Activated B cell treated with CpG ODN at 0.5 μM for 24 hours (primary cell): ENCODE data around the gene CROCC2. TPM values are rescaled to one million over a fixed set of nuclear protein-coding genes. Genes with fewer than 3 reads are reported as not detected.

ENCODE experiments used
- ATAC-seq: fragments of 200-7000 bp; cut with Tn5 transposase; one replicate; pipeline ENCODE4 v1.10.0; 2021; ENCODE audit warnings: low read depth, mild to moderate bottlenecking, moderate library complexity
- CTCF ChIA-PET: fragments of 350-600 bp; sonication (Branson Sonifier 250); formaldehyde crosslinking; loops from one replicate; lab custom pipeline; 2021; ENCODE audit warnings: antibody characterized with exemption; lab: Charles Lee
- POLR2A ChIA-PET: fragments of 350-600 bp; sonication (Branson Sonifier 250); formaldehyde crosslinking; loops from one replicate; lab custom pipeline; 2021; ENCODE audit warnings: antibody characterized with exemption; lab: Charles Lee
- DNase-seq: peaks from one replicate; pipeline ENCODE4 v3.0.0; 2022
- H3K27ac Mint-ChIP-seq: one replicate; pipeline ENCODE4 v1.8.0; 2020; ENCODE audit warnings: mixed read lengths
- H3K27me3 Mint-ChIP-seq: one replicate; pipeline ENCODE4 v1.8.0; 2021; ENCODE audit warnings: mixed read lengths
- H3K36me3 Mint-ChIP-seq: one replicate; pipeline ENCODE4 v1.8.0; 2021; ENCODE audit warnings: low read depth, mixed read lengths
- H3K4me1 Mint-ChIP-seq: one replicate; pipeline ENCODE4 v1.8.0; 2021; ENCODE audit warnings: mixed read lengths
- H3K4me3 Mint-ChIP-seq: one replicate; pipeline ENCODE4 v1.8.0; 2020; ENCODE audit warnings: mild to moderate bottlenecking, mixed read lengths
- H3K9me3 Mint-ChIP-seq: one replicate; pipeline ENCODE4 v1.8.0; 2020; ENCODE audit warnings: mixed read lengths
- intact Hi-C: fragments of 100-400 bp; cut with micrococcal nuclease; formaldehyde crosslinking; loops from one replicate; pipeline ENCODE4 v1.15.1; 2024
- total RNA-seq: library from RNA; stranded (reverse); gene quantifications from 2 replicates; pipeline ENCODE4 v1.2.3, GENCODE V29; 2022
- TF ChIP-seq, protein P1 (sequence below): fragments of 200-600 bp; IDR thresholded peaks from one replicate; pipeline ENCODE4 v1.8.0; 2022; ENCODE audit warnings: antibody characterized with exemption, mild to moderate bottlenecking

CROCC2 gene
- total RNA-seq, 1 donor from 2014 or later = not detected

DNA sequence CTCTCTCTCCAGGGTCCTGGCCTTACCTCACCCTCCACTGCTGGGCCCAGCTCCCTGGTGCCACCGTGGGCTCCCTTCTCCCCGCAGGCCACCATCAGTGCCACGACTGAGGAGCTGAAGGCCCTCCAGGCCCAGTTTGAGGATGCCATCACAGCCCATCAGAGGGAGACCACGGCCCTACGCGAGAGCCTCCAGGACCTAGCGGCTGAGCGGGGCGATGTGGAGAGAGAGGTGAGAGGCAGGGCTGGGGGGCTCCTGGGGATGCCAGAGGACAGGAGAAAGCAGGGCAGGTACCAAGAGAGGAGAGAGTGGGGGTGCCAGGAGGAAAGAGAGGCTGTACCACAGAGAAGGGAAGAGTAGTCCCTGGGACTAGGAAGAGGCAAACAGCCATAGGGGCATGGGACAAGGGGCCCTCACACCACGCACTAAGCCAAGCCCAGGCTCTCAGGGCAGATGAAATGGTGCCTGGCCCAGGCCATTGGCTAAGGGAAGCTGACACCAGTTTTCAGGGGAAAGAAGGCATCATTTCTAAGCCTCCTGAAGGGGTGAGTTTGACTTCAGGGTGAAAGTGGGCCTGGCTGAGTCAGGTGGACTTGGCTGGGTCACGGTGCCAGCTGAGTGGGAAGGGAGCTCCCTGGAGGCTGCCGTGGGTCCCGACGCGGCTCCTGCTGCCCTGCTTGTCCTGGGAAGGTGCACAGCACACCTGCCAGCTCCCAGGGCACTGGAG is 53.2 kb downstream of the CROCC2 start:
- peaks cover 3% of the 10 kb centered on the region for H3K27me3 Mint-ChIP-seq
- DNase-seq (no peak), ATAC-seq (no peak)
- no peaks in the 10 kb centered on the region for H3K4me1 Mint-ChIP-seq
- CTCF ChIA-PET = no interaction called here
- no peak overlapping the region for H3K27ac Mint-ChIP-seq
- TF ChIP-seq, protein P1, sequence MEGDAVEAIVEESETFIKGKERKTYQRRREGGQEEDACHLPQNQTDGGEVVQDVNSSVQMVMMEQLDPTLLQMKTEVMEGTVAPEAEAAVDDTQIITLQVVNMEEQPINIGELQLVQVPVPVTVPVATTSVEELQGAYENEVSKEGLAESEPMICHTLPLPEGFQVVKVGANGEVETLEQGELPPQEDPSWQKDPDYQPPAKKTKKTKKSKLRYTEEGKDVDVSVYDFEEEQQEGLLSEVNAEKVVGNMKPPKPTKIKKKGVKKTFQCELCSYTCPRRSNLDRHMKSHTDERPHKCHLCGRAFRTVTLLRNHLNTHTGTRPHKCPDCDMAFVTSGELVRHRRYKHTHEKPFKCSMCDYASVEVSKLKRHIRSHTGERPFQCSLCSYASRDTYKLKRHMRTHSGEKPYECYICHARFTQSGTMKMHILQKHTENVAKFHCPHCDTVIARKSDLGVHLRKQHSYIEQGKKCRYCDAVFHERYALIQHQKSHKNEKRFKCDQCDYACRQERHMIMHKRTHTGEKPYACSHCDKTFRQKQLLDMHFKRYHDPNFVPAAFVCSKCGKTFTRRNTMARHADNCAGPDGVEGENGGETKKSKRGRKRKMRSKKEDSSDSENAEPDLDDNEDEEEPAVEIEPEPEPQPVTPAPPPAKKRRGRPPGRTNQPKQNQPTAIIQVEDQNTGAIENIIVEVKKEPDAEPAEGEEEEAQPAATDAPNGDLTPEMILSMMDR = no peak
- H3K36me3 Mint-ChIP-seq = no peaks in the 10 kb centered on the region
- POLR2A ChIA-PET = no interaction called here
- intact Hi-C loops = no loop called here
- no peak overlapping the region for H3K4me3 Mint-ChIP-seq
- no peaks in the 10 kb centered on the region for H3K9me3 Mint-ChIP-seq

DNA sequence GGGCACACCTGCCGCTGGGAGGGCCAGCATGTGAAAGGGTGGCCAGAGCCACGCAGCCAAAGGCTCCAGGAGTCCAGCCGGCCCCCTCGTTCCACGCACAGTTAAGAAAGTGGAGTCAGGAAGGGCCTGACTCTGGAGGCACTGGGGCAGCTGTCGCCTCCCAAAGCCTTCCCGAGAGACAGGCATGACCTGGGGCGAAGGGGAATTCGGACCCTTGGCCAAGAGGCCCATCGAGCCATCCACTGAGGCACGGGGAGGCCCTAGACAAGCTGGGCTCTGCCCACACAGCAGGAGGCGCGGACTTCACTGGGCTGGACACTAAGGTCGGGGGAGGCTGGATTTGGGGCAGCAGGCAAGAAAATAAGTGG is 53.8 kb downstream of the CROCC2 start:
- intact Hi-C loops = no loop called here
- CTCF ChIA-PET = no interaction called here
- Mint-ChIP-seq H3K4me1 (no peaks in the 10 kb centered on the region), H3K27me3 (peaks cover 2% of the 10 kb centered on the region), H3K4me3 (no peak overlapping the region), H3K27ac (no peak overlapping the region), H3K9me3 (no peaks in the 10 kb centered on the region), H3K36me3 (no peaks in the 10 kb centered on the region)
- POLR2A ChIA-PET = no interaction called here
- ATAC-seq = no peak
- DNase-seq = no peak
- TF ChIP-seq, protein P1 = no peak

DNA sequence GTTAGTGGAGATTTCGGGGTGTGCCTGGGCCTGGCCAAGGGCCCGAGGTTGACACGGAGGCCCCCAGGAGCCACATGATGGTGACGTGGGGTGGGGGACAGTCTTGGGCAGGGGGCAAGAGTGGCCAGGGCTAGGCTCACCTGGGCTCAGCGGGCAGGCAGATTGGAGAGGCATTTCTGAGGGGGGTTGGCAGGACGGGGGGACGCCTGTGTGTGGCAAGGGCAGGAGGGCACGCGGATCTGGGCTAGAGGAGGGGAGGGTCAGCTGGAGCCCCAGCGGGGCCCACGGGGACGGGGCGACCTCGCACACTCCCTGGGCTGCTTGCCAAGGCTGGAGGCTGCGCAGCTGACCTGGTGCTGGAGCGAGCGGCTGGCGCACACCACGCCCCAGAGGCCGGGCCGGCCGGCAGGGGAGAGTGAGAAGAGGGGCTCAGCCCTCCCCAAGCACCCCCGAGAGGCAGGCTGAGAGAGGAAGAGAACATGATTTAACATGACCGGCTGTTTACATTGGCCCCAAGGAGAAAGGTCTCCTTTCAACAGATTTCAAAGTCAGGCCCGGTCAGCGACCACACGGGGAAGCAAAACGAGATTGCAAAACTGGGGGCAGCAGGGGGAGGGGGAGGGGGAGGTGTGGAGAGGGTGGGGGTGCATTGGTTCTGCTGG is 54.3 kb downstream of the CROCC2 start:
- CTCF ChIA-PET = no interaction called here
- TF ChIP-seq, protein P1 = no peak
- Mint-ChIP-seq H3K27ac (no peak overlapping the region), H3K27me3 (peaks cover 2% of the 10 kb centered on the region), H3K9me3 (no peaks in the 10 kb centered on the region), H3K4me3 (no peak overlapping the region), H3K36me3 (no peaks in the 10 kb centered on the region), H3K4me1 (no peaks in the 10 kb centered on the region)
- intact Hi-C loops = no loop called here
- POLR2A ChIA-PET = no interaction called here
- ATAC-seq (no peak), DNase-seq (no peak)

DNA sequence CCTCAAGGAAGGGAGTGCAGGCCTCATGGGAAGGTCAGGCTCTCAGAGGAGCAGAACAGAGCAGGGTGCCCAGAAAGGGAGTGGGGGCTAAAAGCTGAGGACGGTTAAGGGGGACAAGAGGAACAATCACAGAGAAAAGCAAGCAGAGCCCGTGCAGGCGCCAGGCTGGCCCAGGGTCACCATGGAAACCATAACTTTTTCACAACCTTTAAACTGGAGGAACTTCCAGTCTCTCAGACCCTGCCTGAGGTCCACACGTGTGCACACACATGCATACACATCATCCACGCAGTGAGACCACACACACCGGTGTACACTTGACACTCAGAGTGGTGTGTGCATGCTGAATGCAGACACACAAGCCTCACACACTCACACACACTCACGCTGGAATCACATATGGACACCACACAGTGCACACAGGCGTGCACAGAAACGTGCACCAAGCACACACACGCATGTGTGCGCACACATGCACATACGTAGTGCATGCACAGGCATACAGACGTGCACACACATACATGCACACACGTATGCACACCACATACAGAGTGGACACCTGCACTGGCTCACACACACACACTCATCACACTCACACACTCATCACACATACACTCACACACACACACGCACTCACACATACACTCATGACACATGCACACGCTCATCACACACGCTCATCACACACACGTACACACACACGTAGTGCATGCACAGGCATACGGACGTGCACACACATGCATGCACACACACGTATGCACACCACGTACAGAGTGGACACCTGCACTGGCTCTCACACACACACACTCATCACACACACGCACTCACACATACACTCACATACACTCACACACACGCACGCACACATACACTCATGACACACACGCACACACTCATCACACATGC is 55.1 kb downstream of the CROCC2 start:
- no peaks in the 10 kb centered on the region for H3K36me3 Mint-ChIP-seq
- ATAC-seq (no peak), DNase-seq (no peak)
- H3K9me3 Mint-ChIP-seq = no peaks in the 10 kb centered on the region
- H3K4me3 Mint-ChIP-seq = no peak overlapping the region
- TF ChIP-seq, protein P1 = no peak
- no peaks in the 10 kb centered on the region for H3K4me1 Mint-ChIP-seq
- no peak overlapping the region for H3K27ac Mint-ChIP-seq
- ChIA-PET POLR2A (no interaction called here), CTCF (no interaction called here)
- intact Hi-C loops = no loop called here
- H3K27me3 Mint-ChIP-seq = peaks cover 2% of the 10 kb centered on the region

DNA sequence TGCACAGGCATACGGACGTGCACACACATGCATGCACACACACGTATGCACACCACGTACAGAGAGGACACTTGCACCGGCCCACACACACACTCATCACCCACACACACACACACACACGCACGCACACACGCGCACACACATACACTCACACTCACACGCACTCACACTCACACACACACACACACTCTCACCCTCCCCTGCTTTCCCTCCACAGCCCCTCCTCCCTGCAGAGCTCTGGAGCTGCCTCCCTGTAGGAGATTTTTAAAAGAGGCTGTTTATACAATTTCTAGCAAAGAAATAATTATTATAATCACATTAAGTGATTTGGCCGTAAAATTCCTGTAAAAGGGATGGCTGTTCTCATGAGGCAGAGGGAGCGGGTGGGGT is 55.8 kb downstream of the CROCC2 start:
- DNase-seq (no peak), ATAC-seq (no peak)
- ChIA-PET POLR2A (no interaction called here), CTCF (no interaction called here)
- no peak overlapping the region for H3K4me3 Mint-ChIP-seq
- TF ChIP-seq, protein P1 = no peak
- intact Hi-C loops = no loop called here
- no peak overlapping the region for H3K27ac Mint-ChIP-seq
- H3K27me3 Mint-ChIP-seq = no peaks in the 10 kb centered on the region
- no peaks in the 10 kb centered on the region for H3K36me3 Mint-ChIP-seq
- no peaks in the 10 kb centered on the region for H3K4me1 Mint-ChIP-seq
- no peaks in the 10 kb centered on the region for H3K9me3 Mint-ChIP-seq
